T-helper 17 cell (primary cell): ENCODE measurements around the gene ETV4. TPM values are rescaled to one million over a fixed set of nuclear protein-coding genes. Genes with fewer than 3 reads are reported as not detected.
A peak's percentile ranks its signal among the peaks of the same experiment; 100 is the strongest.

Experiments
- ATAC-seq: fragments of 150-1000 bp; cut with Tn5 transposase; 2 replicates; pipeline ENCODE4 v1.10.0; 2021; ENCODE audit warnings: mild to moderate bottlenecking, moderate library complexity
- DNase-seq, 3 donors: peaks; one replicate each; pipeline versions ENCODE4 v3.0.0 to v3.0.0-alpha.2; 2020 to 2021
- H3K9me3 ChIP-seq: one replicate; pipeline ENCODE4 v1.7.0; 2013; ENCODE audit warnings: low read length, mild to moderate bottlenecking; ENCODE audit not compliant: control insufficient read depth, poor library complexity, severe bottlenecking
- H3K27ac Mint-ChIP-seq: one replicate; pipeline ENCODE4 v1.8.0; 2022; ENCODE audit warnings: mild to moderate bottlenecking, moderate library complexity, mixed read lengths
- H3K27me3 Mint-ChIP-seq: one replicate; pipeline ENCODE4 v1.8.0; 2022; ENCODE audit warnings: mixed read lengths
- H3K36me3 Mint-ChIP-seq: one replicate; pipeline ENCODE4 v1.8.0; 2022; ENCODE audit warnings: low read depth, mixed read lengths
- H3K4me1 Mint-ChIP-seq: one replicate; pipeline ENCODE4 v1.8.0; 2022; ENCODE audit warnings: mild to moderate bottlenecking, mixed read lengths
- H3K4me3 Mint-ChIP-seq: one replicate; pipeline ENCODE4 v1.8.0; 2022; ENCODE audit warnings: mild to moderate bottlenecking, moderate library complexity, mixed read lengths
- total RNA-seq, 4 donors: library from RNA in 2 of 4; stranded (reverse) in 2 of 4; gene quantifications; one replicate each; pipeline ENCODE4 v1.2.3 and lab custom pipeline; 2022 to 2026

ETV4 gene
- total RNA-seq, 2 donors from 2014 or later = not detected

- peak; percentile 85 for ATAC-seq
- no peaks in the 10 kb centered on the region for H3K9me3 ChIP-seq
- DNase-seq = peak; percentile 15 to 20 (median 19)
- peak overlapping the region; percentile 94 for H3K27ac Mint-ChIP-seq
- H3K27me3 Mint-ChIP-seq = peaks cover 26% of the 10 kb centered on the region
- peak overlapping the region; percentile 65 for H3K4me3 Mint-ChIP-seq
- peaks cover 17% of the 10 kb centered on the region for H3K4me1 Mint-ChIP-seq
- peaks cover 4% of the 10 kb centered on the region for H3K36me3 Mint-ChIP-seq
These were observed 32.8 kb upstream of the ETV4 start for GRCh38 chr17:43578699-43579565.

- Mint-ChIP-seq H3K4me3 (no peak overlapping the region), H3K27ac (peak overlapping the region; percentile 94), H3K27me3 (peaks cover 20% of the 10 kb centered on the region), H3K4me1 (peaks cover 17% of the 10 kb centered on the region), H3K36me3 (no peaks in the 10 kb centered on the region)
- no peak for DNase-seq
- no peak for ATAC-seq
- H3K9me3 ChIP-seq = no peaks in the 10 kb centered on the region
These were observed 32.2 kb upstream of the ETV4 start for GRCh38 chr17:43578404-43578698.

- Mint-ChIP-seq H3K4me1 (peaks cover 17% of the 10 kb centered on the region), H3K27ac (peak overlapping the region; percentile 94), H3K4me3 (no peak overlapping the region), H3K36me3 (no peaks in the 10 kb centered on the region), H3K27me3 (peaks cover 16% of the 10 kb centered on the region)
- ATAC-seq (no peak), DNase-seq (no peak)
- H3K9me3 ChIP-seq = no peaks in the 10 kb centered on the region
These were observed 31.7 kb upstream of the ETV4 start for GRCh38 chr17:43577664-43578403.

GRCh38 chr17:43576563-43577229 lies 30.6 kb upstream of the ETV4 start:
- Mint-ChIP-seq H3K4me1 (peaks cover 17% of the 10 kb centered on the region), H3K36me3 (no peaks in the 10 kb centered on the region), H3K27me3 (peaks cover 16% of the 10 kb centered on the region), H3K4me3 (no peak overlapping the region), H3K27ac (no peak overlapping the region)
- DNase-seq (peak; percentile 49 to 51 (median 51)), ATAC-seq (peak; percentile 75)
- no peaks in the 10 kb centered on the region for H3K9me3 ChIP-seq

- no peaks in the 10 kb centered on the region for H3K9me3 ChIP-seq
- no peaks in the 10 kb centered on the region for H3K36me3 Mint-ChIP-seq
- H3K27me3 Mint-ChIP-seq = peaks cover 16% of the 10 kb centered on the region
- peaks cover 17% of the 10 kb centered on the region for H3K4me1 Mint-ChIP-seq
- no peak overlapping the region for H3K4me3 Mint-ChIP-seq
- no peak for DNase-seq
- no peak overlapping the region for H3K27ac Mint-ChIP-seq
- no peak for ATAC-seq
These were observed 28.9 kb upstream of the ETV4 start for GRCh38 chr17:43574896-43575525.

- H3K4me1 Mint-ChIP-seq = peaks cover 13% of the 10 kb centered on the region
- H3K4me3 Mint-ChIP-seq = no peak overlapping the region
These were observed 28.2 kb upstream of the ETV4 start for GRCh38 chr17:43574348-43574747.

GRCh38 chr17:43573579-43574321 lies 27.6 kb upstream of the ETV4 start:
- peaks cover 16% of the 10 kb centered on the region for H3K27me3 Mint-ChIP-seq
- no peaks in the 10 kb centered on the region for H3K9me3 ChIP-seq
- DNase-seq (no peak), ATAC-seq (no peak)
- no peak overlapping the region for H3K27ac Mint-ChIP-seq
- H3K36me3 Mint-ChIP-seq = no peaks in the 10 kb centered on the region
- H3K4me3 Mint-ChIP-seq = no peak overlapping the region
- peaks cover 7% of the 10 kb centered on the region for H3K4me1 Mint-ChIP-seq

More at GRCh38 chr17:43574348-43574747, 28.2 kb upstream of the ETV4 start:
- no peaks in the 10 kb centered on the region for H3K9me3 ChIP-seq
- DNase-seq = no peak
- Mint-ChIP-seq H3K27me3 (peaks cover 16% of the 10 kb centered on the region), H3K27ac (no peak overlapping the region), H3K36me3 (no peaks in the 10 kb centered on the region)
- ATAC-seq = no peak

- H3K4me3 Mint-ChIP-seq = no peak overlapping the region
- H3K36me3 Mint-ChIP-seq = peaks cover 3% of the 10 kb centered on the region
- H3K4me1 Mint-ChIP-seq = peaks cover 2% of the 10 kb centered on the region
- H3K27me3 Mint-ChIP-seq = peaks cover 16% of the 10 kb centered on the region
- DNase-seq (no peak), ATAC-seq (no peak)
- H3K9me3 ChIP-seq = no peaks in the 10 kb centered on the region
- H3K27ac Mint-ChIP-seq = no peak overlapping the region
These were observed 26.3 kb upstream of the ETV4 start for GRCh38 chr17:43572368-43572980.

GRCh38 chr17:43570518-43570928 lies 24.4 kb upstream of the ETV4 start:
- DNase-seq = no peak
- H3K4me1 Mint-ChIP-seq = no peaks in the 10 kb centered on the region
- no peak overlapping the region for H3K27ac Mint-ChIP-seq
- H3K9me3 ChIP-seq = no peaks in the 10 kb centered on the region
- H3K36me3 Mint-ChIP-seq = peaks cover 3% of the 10 kb centered on the region
- H3K4me3 Mint-ChIP-seq = no peak overlapping the region
- no peak for ATAC-seq
- peaks cover 11% of the 10 kb centered on the region for H3K27me3 Mint-ChIP-seq

GRCh38 chr17:43568506-43569082 lies 22.5 kb upstream of the ETV4 start:
- Mint-ChIP-seq H3K27me3 (peaks cover 14% of the 10 kb centered on the region), H3K4me1 (no peaks in the 10 kb centered on the region), H3K36me3 (peaks cover 3% of the 10 kb centered on the region), H3K4me3 (no peak overlapping the region), H3K27ac (no peak overlapping the region)
- ATAC-seq = no peak
- DNase-seq = no peak
- H3K9me3 ChIP-seq = no peaks in the 10 kb centered on the region

- H3K9me3 ChIP-seq = no peaks in the 10 kb centered on the region
- no peak for ATAC-seq
- Mint-ChIP-seq H3K4me1 (peaks cover 5% of the 10 kb centered on the region), H3K27ac (no peak overlapping the region), H3K27me3 (peaks cover 55% of the 10 kb centered on the region), H3K4me3 (no peak overlapping the region), H3K36me3 (peaks cover 3% of the 10 kb centered on the region)
- no peak for DNase-seq
These were observed 17.8 kb upstream of the ETV4 start for GRCh38 chr17:43563600-43564594.
